Stimulated activated CD8-positive, alpha-beta memory T cell treated with anti-CD3 and anti-CD28 coated beads, Interleukin-12 subunit alpha, Interleukin-12 subunit beta, amount 100 ng/mL, for 1 hour (primary cell): ENCODE measurements around the gene PBRM1.

Source experiments
- DNase-seq: peaks from one replicate; pipeline ENCODE4 v3.0.0-alpha.2; 2020; ENCODE audit warnings: low read depth

The PBRM1 gene

DNA sequence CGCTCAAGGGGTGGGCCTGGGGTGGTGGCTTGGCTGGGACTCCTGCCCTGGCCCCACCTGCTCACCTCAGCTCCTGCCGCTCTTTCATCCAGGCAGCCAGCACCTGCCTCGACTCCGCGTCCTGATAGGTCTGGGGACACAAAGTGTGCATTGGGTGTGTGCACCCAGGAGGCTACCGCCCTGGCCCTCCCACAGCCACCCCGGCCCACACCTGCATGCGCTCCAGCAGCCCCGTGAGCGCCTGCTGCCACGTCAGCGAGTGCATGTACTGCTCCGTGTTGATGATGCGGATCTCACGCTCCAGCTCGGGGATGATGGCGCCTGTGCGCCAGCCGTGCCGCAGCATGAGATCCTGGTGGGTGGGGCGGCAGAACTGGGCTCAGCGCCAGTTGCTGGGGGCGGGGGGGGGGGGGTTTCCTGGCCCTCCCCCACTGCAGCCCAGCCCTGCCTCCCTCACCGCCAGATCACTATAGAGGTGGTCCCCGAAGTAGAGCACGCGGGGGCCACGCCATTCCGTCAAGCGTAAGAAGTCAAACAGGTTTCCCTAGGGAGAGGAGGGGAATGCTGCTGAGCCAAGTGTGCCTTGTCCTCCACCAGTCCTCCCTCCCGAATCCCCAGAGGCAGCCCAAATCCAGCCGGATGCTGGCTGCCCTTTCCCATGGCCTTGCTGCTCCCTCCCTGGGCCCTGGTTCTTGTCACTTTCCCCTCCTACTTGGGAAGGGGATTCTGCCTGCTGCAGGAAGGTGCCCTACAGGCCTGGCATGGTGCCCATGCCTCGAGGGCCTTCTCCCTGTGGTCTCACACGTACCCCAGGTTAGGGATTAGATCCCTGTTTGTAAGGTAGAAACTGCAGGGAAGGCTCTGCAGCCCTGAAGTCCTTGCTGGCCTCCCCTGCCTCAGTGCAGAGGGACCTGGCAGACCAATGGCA, 160.7 kb downstream of the PBRM1 start:
- no peak for DNase-seq

- no peak for DNase-seq
Measured at GRCh38 chr3:52524258-52524751, 161.4 kb downstream of the PBRM1 start.

DNA sequence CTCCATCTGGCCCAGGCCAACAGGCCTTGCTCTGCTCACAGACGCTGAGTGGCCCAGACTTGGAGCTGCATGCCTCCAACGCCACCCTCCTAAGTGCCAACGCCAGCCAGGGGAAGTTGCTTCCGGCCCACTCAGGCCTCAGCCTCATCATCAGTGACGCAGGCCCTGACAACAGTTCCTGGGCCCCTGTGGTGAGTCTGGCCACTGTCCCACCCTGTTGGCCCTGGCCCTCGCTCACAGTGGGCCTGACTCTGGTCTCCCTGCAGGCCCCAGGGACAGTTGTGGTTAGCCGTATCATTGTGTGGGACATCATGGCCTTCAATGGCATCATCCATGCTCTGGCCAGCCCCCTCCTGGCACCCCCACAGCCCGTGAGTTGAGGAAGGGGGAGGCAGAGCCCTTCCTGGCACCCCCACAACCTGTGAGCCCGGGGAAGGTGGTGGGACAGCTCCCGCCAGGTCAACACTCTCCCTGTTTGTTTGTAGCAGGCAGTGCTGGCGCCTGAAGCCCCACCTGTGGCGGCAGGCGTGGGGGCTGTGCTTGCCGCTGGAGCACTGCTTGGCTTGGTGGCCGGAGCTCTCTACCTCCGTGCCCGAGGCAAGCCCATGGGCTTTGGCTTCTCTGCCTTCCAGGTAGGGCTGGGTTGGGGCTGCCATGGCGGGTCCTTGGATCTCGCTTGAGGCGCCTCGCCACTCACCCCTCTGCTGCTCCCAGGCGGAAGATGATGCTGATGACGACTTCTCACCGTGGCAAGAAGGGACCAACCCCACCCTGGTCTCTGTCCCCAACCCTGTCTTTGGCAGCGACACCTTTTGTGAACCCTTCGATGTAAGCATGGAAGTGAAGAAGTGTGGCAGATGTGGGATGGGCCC, 162.1 kb downstream of the PBRM1 start:
- DNase-seq, result no peak

DNA sequence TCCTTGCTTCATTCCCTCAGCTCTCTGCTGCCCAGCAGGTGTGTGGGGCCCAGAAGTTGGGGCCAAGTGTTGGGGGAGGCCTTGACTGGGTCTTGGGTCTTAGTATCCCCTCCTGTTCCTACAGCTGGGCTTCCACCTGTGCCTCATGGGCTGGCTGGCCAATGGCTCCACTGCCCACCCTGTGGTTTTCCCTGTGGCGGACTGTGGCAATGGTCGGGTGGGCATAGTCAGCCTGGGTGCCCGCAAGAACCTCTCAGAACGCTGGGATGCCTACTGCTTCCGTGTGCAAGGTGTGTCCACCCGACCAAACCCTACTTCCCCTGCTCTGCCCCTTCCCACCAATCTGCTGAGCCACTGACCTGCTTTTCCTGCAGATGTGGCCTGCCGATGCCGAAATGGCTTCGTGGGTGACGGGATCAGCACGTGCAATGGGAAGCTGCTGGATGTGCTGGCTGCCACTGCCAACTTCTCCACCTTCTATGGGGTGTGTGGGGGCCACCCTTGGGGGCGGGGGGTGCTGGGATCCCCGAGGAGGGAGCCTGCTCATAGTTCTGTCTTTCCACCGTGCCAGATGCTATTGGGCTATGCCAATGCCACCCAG, 163.0 kb downstream of the PBRM1 start:
- no peak for DNase-seq

DNA sequence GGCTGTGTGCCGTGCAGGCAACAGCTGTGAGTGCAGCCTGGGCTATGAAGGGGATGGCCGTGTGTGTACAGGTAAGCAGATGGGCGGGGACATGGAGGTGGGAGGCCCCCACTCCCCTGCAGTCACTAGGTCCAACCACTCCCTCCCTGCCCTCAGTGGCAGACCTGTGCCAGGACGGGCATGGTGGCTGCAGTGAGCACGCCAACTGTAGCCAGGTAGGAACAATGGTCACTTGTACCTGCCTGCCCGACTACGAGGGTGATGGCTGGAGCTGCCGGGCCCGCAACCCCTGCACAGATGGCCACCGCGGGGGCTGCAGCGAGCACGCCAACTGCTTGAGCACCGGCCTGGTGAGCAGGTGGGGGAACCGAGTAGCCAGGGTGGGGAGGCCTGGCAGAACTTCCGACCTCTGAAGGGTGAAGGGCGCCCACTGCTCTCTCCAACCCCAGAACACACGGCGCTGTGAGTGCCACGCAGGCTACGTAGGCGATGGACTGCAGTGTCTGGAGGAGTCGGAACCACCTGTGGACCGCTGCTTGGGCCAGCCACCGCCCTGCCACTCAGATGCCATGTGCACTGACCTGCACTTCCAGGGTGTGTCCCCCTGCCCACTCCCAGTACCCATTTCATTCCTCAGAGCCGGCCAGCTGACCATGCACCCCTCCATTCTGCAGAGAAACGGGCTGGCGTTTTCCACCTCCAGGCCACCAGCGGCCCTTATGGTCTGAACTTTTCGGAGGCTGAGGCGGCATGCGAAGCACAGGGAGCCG, 163.6 kb downstream of the PBRM1 start:
- DNase-seq, result no peak

- DNase-seq, result no peak
Measured at GRCh38 chr3:52521488-52521824, 164.3 kb downstream of the PBRM1 start.

- DNase-seq, result no peak
Measured at GRCh38 chr3:52520716-52521487, 164.8 kb downstream of the PBRM1 start.

GRCh38 chr3:52520141-52520667, 165.5 kb downstream of the PBRM1 start:
- DNase-seq, result no peak

DNA sequence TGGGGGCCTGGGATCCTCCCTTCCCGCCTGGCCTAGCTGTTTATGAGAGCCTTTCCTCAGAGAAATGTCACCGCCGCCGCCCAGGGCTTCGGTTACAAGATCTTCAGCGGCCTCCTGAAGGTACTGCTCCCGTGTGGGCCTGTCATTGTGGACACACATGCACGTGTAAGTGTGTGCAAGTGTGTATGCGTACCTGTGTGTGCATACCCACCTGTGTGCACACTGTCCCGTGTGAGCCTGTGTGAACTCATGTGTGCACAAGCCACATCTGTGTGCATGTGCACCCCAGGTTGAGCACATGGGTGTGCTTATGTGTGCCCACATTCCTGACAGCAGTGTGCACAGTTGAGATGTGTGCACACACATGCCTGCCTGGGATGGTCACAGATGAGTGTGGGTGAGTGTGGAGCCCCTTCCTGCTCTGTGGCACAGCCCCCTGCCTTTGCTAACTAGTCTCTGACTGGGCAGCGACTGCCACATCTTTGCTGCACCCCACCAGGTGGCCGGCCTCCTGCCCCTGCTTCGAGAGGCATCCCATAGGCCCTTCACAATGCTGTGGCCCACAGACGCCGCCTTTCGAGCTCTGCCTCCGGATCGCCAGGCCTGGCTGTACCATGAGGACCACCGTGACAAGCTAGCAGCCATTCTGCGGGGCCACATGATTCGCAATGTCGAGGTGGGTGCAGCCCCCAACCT, 166.1 kb downstream of the PBRM1 start:
- no peak for DNase-seq

DNA sequence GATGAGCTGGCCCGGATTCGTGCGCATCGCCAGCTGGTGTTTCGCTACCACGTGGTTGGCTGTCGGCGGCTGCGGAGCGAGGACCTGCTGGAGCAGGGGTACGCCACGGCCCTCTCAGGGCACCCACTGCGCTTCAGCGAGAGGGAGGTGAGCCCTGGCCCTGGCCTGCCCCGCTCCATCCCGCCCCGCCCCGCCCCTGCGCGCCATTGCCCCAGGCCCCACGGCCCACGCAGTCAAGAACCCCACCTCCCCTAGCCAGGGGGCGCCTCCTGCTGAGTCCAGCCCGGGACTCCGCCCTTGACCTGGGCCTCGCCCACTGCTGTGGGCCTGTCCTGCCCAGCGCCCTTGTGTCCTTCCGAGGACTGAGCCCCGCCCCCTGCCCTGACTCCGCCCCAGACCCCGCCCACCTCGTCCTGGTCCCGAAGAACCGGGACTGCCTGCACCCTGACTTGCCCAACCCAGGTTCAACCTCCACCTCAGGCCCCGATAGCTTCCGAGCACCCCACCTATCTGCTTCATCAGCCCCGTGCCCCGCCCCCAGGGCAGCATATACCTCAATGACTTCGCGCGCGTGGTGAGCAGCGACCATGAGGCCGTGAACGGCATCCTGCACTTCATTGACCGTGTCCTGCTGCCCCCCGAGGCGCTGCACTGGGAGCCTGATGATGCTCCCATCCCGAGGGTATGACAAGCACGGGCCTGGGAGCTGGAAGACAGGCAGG, 166.8 kb downstream of the PBRM1 start:
- DNase-seq, result no peak

DNA sequence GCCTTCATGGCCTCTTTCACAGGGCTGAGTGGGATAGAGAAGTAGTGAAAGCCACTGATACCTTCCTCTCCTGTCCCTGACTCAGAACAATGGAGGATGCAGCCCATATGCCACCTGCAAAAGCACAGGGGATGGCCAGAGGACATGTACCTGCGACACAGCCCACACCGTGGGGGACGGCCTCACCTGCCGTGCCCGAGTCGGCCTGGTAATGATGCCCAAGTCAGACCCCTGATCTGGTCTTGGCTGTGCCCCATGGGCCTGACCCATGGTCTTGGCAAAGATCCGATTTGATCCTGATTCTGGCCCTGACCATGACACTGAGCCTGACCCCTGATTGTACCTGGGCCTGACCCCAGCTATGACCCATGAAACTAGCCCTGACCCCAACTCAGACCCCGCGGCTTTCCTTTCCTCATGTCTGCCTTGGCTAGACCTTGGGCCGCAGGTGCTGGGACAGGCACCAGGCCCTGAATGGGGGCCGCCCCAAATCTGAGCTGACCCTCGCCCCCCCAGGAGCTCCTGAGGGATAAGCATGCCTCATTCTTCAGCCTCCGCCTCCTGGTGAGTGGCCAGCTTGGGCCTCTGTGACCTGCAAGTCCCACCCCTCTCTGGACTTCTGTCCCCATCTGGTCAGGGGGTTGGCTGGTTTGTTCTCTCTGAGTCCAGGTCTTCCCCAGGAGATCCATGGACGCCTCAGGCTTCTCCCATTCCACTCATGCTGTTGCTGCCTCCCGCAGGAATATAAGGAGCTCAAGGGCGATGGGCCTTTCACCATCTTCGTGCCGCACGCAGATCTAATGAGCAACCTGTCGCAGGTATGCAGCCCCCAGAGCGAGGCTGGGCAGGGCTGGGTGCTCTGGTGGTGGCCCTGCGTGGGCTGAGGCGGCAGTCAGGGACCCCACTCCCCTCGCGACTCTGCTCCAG, 167.7 kb downstream of the PBRM1 start:
- no peak for DNase-seq

DNA sequence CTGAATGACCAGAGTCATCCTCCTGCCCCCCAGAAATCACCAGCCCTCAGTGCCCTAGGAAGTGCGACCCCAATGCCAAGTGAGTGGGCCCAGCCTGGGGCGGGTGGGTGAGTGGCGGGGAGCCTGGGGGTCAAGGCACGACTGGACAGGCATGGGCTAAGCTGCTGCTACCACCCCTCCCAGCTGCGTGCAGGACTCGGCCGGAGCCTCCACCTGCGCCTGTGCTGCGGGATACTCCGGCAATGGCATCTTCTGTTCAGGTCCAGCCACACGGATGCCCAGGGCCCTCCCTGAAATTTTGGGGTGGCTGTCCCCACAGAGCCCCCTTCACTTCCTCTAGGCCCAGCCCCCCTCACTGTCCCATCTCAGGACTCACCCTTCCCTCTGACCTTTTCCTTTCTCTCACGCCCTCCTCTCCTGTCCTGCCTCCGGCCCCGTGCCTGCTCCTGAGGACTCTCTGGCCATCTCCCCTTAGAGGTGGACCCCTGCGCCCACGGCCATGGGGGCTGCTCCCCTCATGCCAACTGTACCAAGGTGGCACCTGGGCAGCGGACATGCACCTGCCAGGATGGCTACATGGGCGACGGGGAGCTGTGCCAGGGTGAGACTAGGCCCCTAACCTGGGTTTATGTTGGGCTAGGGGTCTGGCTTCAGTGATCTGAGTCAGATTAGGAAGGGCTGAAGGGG, 169.1 kb downstream of the PBRM1 start:
- DNase-seq, result no peak

DNA sequence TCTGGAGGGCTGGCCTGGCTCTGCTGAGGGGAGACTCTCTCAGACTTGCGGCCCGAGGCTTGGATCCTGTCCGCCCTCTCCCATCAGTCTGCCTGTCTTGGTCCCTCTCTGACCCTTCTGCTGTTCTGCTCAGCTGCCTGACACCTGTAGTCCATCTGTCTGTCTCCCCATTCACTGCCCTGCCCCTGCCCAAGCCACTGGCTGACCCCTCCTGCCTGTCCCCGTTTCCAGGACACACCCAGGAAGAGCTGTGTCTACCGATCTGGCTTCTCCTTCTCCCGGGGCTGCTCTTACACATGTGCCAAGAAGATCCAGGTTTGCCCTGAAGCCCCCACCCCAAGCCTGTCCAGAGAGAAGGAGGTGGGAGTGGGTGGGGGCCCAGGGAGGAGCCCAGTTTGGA, 170.5 kb downstream of the PBRM1 start:
- no peak for DNase-seq

DNA sequence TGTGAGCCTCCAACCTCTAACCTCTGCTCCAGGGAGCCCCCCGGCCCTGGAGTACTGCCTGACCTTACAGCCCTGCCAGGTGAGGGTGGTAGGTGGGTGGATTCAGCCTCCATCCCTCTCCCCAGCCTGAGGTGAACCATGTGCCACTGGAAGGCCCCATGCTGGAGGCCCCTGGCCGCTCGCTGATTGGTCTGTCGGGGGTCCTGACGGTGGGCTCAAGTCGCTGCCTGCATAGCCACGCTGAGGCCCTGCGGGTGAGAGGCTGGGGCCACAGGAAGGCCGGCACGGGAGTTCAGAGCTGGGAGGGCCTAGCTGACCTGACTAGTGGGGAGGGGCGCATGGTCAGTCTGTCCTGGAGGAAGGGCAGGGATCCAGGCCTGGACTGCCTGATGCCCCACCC, 171.1 kb downstream of the PBRM1 start:
- DNase-seq, result no peak

DNA sequence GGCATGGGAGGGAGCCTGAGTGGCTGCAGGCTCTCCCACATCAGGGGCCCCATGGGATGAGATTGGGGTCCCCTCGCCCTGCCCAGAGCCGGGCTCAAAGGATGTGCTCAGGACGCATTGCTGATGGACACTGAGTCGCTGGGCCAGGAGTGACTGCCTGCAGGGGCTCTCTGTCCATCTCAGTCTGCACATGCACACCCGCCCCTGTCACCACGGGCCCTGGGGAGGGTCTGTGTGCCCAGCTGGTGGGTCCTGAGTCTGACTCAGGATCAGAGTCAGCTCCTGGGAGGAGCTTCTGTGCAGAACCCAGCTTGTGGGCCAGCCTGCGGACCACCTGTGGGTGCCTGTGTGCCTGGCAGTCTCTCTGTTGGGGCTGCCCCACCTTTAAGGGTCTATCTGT, 172.4 kb downstream of the PBRM1 start:
- no peak for DNase-seq

- no peak for DNase-seq
Measured at GRCh38 chr3:52512727-52513126, 173.0 kb downstream of the PBRM1 start.

DNA sequence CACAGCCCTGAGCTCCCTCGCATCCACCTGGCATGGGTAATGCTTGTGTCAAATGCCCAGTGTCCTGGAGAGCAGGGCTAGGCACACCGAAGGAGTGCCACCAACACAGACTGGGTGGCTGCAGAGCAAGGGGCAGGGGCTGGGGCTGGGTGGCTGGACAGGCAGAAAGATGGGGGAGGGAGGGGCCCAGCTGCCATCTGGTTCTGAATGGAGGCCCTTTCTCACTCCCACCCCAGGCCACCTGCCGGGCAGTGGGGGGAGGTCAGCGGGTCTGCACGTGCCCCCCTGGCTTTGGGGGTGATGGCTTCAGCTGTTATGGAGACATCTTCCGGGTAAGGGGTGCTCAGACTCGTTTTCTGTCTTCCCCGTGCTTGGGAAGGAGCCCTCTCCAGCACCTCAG, 173.6 kb downstream of the PBRM1 start:
- DNase-seq, result no peak

- no peak for DNase-seq
Measured at GRCh38 chr3:52511509-52511908, 174.2 kb downstream of the PBRM1 start.
